Vagina (tissue), 2 donors: ENCODE data around the gene LTF.

ENCODE experiments used
- POLR2A ChIP-seq, 2 donors: fragments of 450-650 bp; IDR thresholded peaks; one replicate each; pipeline ENCODE4 v1.6.1; 2017; ENCODE audit warnings: antibody characterized with exemption in 2 of 2, mild to moderate bottlenecking in 2 of 2, moderate library complexity in 2 of 2
- TF ChIP-seq, protein P1 (sequence below), 3 experiments: fragments of 450-650 bp in 2 of 3; fragments of 200-600 bp in 1 of 3; sonication (generic) in 1 of 3; IDR thresholded peaks; one replicate each; pipeline ENCODE4 v1.5.1; 2017 to 2019; ENCODE audit warnings: antibody characterized with exemption in 3 of 3, mild to moderate bottlenecking in 2 of 3, moderate library complexity in 2 of 3

DNA sequence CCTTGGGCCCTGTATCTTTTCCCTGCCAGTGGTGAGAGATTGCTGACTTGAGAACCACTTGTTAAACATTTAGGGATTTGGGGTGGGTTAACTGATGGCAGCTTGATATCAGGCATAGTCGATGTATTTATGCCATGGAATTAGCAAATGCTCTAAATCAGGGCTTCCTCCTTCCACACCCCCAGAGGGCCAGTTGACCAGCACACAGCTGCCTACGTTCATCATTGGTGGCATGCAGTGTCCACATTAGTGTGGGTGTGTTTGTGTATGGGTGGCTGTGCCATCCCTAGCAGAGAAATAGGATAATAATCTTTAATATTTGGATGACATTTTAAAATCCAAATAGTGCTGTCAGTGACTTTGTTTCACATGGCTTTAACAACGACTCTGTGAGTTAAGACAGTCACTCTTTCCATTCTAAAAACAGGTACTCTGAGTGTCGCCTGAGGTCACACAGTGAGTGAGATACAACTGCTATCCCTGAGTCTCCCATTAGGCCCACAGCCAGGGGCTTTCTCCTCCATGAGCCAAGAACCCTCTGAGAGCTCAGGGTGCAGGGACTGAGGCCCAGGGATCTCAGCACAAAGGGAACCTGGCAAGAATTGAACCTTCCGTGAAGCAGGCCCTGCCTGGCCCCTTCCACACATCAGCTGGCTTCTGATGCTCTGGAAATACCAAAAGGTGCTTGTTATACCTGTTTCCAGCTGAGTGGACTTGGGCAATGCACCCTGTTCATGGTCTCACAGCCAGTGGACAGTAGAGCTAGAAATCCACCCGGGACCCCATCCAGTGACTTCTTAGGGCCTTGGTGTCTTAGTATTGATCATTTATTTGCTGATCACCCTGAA is 4.3 kb upstream of the LTF start:
- TF ChIP-seq, protein P1, sequence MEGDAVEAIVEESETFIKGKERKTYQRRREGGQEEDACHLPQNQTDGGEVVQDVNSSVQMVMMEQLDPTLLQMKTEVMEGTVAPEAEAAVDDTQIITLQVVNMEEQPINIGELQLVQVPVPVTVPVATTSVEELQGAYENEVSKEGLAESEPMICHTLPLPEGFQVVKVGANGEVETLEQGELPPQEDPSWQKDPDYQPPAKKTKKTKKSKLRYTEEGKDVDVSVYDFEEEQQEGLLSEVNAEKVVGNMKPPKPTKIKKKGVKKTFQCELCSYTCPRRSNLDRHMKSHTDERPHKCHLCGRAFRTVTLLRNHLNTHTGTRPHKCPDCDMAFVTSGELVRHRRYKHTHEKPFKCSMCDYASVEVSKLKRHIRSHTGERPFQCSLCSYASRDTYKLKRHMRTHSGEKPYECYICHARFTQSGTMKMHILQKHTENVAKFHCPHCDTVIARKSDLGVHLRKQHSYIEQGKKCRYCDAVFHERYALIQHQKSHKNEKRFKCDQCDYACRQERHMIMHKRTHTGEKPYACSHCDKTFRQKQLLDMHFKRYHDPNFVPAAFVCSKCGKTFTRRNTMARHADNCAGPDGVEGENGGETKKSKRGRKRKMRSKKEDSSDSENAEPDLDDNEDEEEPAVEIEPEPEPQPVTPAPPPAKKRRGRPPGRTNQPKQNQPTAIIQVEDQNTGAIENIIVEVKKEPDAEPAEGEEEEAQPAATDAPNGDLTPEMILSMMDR (IDR thresholded peaks at IDR 0.05) = no peak
- no peak for TF ChIP-seq POLR2A (IDR thresholded peaks at IDR 0.05)
